GM19397 (cell line): ENCODE data around the gene TFAP2E.

ENCODE experiments used
- ATAC-seq: cut with Tn5 transposase; IDR thresholded peaks from one replicate; pipeline ENCODE4 v1.9.1; 2021; ENCODE audit warnings: mild to moderate bottlenecking, moderate library complexity; ENCODE audit not compliant: unreplicated experiment

Gene TFAP2E

DNA sequence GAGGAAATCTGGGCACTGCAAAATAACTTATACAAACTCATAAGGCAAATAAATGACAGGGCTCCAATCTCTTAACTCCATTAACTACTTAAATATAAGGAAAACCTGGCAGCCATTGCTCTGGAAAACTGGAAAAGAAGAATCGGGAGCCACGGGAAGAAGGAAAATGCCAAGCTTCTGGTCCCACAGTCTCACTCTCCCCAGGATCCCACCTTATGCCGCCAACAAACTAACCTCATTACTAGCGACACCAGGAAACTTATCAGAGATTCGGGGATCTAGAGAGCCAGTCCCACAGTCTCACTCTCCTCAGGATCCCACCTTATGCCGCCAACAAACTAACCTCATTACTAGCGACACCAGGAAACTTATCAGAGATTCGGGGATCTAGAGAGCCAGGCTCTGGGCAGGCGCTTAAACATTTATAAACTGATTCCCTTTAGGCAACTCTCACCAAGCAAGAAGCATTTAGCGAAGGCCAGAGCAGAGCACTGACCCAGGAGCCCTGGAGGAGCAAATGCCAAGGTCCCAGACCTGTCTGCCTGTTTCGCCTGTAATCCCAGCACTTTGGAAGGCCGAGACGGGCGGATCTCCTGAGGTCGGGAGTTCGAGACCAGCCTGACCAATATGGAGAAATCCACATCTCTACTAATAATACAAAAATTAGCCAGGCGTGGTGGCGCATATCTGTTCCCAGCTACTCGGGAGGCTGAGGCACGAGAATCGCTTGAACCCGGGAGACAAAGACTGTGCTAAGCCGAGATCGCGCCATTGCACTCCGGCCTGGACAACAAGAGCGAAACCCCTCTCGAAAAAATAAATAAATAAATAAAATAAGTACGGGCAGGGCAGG, 67.5 kb downstream of the TFAP2E start:
- ATAC-seq, result no peak

DNA sequence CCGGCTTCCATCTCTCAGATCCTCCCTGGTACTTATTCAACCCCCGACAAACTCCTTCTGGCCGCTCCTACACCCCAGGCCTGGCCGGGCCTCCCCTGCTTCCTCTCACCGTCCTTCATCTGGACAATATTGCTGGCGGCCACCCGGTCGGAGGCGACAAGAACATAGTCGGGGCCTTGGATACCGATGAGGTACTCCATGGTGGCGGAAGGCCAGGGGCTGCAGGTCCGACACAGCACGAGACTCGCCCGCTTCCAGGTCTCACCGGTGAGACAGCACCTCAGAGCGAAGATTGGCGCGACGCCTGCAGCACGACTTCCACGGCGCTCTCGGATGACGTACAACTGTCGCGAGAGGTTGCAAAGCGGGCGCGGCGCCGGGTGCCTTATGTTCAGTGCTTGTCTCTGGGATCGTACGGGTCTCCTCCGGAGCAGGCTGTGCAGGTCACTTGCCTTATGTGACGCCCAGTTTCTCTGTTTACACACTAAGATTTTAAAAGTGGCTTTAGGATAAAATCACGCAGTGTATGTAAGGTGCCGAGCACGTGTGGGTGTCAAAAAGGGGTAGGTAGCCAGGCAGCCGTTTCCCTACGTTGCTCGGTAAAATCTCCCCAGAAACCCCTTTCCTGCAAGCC, 68.2 kb downstream of the TFAP2E start, which contains the start of gene PSMB2:
TSS of gene PSMB2 (minus strand) at position 294 of the 634 bp plus-strand sequence. CDS start at position 200, 94 bp downstream.
- peak; percentile 89 for ATAC-seq

DNA sequence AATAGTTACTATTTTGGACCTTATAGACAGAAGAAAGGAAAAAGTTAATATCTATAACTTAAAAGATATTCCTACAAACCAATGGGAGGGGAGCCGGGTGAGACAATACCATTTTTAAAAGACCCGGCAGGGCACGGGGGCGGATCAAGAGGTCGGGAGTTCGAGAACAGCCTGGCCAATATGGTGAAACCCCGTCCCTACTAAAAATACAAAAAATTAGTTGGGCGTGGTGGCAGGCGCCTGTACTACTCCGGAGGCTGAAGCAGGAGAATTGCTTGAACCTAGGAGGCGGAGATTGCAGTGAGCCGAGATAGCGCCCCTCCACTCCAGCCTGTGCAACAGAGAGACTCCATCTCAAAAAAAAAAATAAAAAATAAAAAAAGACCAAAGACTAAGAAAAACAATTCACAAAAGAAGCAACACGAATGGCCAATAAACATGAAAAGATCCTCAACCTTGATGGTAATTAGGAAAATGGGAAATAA, 69.4 kb downstream of the TFAP2E start:
- no peak for ATAC-seq

DNA sequence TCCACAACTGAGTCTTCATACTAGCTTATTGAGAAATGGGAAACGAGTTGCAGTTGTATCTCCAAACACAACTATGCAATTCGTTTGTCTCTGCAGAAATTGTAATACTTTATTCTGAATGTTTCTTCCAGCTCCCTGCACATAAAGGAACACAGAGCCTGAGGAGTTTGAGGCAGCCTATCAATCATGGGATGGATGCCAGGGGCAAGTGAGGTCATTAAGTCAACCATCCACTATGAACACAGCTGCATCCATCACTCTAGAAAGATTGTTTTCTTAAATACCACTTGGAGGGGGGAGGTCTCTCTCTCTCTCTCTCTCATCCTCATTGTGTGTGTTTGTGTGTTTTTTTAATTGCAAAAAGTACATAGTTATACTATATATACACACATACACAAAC, 71.1 kb downstream of the TFAP2E start:
- no peak for ATAC-seq
